Vagina (tissue), 2 donors: Measurements from ENCODE around the gene RNF32.

Experiments used
- POLR2AphosphoS5 ChIP-seq, 2 donors: sonication (generic); formaldehyde crosslinking; IDR thresholded peaks; one replicate each; pipeline ENCODE4 v1.9.0; 2017; ENCODE audit warnings: antibody characterized with exemption in 2 of 2, mild to moderate bottlenecking in 2 of 2, low read depth in 1 of 2; ENCODE audit not compliant: insufficient read depth in 1 of 2
- TF ChIP-seq, protein P1 (sequence below), 3 experiments: fragments of 450-650 bp in 2 of 3; fragments of 200-600 bp in 1 of 3; sonication (generic) in 1 of 3; IDR thresholded peaks; one replicate each; pipeline ENCODE4 v1.5.1; 2017 to 2019; ENCODE audit warnings: antibody characterized with exemption in 3 of 3, mild to moderate bottlenecking in 2 of 3, moderate library complexity in 2 of 3

DNA sequence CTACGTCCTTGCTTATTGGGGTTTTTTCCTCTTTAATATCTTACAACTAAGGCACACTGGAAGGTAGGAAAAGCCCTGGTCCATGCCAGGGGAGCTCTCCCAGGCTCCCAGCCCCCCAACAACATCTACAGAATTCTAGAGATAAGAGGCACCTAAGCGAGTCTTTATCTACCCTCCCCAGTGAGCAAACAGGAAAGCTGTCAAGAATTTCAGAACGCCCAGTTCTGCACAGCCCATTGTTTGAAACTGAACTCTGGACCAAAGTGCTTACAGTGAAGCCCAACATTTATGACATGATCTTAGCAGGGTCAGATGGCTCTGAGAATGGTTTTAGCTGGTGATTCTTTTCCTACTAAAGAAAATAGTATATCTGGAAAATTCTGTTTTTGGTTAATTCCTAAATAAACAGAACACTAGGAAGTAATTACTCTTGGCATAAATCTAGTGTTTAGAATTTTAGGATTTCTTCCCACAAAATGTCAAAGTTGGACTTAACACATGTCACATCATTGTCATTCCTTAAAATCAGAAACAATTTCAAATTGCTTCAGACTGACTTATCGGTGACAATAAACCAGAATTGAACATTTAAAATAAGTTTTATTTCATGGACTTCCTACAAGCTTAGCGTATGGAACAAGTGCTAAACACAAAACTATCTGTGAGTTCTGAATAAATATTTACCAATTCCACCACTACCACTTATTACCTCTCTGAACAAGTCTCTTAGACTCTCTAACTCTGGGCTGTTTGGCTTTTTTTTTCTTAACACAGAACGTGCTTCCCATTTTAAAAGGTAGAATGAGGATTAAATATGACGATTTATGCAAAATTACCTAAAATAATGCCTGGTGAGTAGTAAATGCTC lies 31.3 kb upstream of the RNF32 start:
- no peak for TF ChIP-seq POLR2AphosphoS5 (IDR thresholded peaks at IDR 0.05; ENCODE audit: insufficient read depth in 1 of 2, low read depth in 1 of 2)
- TF ChIP-seq, protein P1, sequence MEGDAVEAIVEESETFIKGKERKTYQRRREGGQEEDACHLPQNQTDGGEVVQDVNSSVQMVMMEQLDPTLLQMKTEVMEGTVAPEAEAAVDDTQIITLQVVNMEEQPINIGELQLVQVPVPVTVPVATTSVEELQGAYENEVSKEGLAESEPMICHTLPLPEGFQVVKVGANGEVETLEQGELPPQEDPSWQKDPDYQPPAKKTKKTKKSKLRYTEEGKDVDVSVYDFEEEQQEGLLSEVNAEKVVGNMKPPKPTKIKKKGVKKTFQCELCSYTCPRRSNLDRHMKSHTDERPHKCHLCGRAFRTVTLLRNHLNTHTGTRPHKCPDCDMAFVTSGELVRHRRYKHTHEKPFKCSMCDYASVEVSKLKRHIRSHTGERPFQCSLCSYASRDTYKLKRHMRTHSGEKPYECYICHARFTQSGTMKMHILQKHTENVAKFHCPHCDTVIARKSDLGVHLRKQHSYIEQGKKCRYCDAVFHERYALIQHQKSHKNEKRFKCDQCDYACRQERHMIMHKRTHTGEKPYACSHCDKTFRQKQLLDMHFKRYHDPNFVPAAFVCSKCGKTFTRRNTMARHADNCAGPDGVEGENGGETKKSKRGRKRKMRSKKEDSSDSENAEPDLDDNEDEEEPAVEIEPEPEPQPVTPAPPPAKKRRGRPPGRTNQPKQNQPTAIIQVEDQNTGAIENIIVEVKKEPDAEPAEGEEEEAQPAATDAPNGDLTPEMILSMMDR (IDR thresholded peaks at IDR 0.05) = no peak
